ENCODE results near the gene TACC2.

Gene TACC2

DNA sequence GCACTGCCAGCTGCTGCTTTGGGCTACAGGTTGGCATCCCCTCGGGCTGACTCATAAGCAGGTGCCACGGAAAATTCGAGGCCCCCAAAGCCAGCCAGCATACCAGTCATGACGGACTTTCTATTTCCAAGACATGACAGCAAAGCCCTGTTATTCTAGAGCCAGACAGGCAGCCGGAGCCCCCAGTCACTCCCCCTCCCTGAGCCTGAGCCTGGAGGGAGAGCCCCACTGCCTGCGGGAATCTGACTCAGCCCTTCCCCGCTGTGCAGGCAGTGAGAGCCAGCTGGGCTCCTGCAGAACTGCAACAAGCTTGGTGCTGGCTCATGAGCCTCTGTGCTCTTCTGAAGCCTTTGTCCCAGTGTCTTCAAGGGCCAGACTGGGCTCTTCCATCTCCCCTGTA lies 297.9 kb downstream of the TACC2 start:
- no peak for DNase-seq

DNA sequence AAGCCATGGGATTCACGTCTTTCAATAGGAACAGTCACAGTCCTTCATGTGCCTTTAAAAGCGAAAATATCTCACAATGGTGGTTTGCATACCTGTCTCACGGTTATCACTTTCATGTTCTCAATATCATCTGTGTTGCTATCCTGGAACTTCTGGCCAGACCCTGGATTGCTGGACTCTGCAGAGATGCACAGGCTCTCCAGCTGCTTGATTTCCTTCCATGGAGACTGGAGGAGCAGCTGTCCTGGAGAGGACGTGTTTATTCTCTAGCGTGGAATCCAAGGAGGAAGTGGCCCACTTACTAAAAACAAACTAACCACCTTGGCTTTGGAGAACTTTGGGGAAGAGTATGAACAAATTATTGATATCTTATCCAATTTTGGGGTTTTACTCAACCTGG lies 298.6 kb downstream of the TACC2 start:
- no peak for DNase-seq

DNA sequence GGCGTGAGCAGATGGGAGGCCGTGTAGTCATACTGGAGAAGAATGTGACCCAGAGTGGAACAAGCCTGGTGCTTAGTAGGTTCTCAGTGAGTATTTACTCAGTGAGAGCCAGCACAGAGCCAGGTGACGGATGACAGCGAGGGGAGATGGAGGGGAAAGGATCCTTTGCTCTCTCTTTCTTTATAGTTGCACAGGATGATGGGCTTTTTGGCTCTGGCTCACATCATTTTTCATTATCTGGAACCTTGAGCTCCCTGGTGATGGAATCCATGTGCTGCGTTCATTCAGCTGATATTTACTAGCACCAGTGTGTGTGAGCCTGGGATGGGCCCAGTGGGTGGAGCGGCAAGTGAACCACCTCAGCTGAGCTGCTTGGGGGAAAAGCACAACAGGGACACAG lies 299.3 kb downstream of the TACC2 start:
- DNase-seq: no peak

DNA sequence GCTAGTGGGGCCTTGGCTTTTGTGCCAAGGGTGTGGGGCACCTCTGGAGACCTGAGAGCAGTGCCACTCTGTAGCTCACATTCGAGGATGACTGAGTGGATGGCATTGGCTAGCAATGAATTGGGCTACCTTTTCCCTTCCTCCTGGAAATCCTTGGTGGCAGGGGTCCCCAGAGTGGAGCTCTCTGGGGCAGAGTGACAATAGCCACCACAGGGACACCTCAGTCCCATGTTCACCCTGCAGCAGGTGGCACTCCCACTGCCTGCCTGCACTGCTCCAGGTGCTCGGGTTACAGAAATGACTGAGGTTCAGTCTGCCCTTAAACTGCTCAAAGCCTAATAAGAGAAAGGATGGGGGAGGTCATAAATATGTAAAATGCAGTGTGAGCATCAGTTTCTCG lies 300.0 kb downstream of the TACC2 start:
- DNase-seq: no peak

DNA sequence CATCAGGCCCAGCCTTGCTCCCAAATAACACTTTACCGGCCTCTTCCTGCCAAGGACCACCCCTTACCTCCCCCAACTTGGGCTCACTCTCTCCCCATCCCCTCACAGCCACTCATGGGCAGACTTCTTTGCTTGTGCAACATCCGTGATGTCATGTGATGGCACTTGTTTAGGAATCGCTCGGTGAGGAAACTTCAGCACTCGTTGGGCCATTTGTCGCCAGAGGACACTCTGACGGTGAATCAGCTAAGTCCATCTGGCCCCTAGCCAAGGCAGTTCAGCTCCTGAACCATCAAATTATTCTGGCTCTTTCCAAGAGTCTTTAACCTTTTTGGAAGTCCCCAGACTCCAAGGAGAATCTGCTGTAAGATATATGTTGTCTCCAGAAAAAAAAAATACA lies 301.4 kb downstream of the TACC2 start:
- no peak for DNase-seq

DNA sequence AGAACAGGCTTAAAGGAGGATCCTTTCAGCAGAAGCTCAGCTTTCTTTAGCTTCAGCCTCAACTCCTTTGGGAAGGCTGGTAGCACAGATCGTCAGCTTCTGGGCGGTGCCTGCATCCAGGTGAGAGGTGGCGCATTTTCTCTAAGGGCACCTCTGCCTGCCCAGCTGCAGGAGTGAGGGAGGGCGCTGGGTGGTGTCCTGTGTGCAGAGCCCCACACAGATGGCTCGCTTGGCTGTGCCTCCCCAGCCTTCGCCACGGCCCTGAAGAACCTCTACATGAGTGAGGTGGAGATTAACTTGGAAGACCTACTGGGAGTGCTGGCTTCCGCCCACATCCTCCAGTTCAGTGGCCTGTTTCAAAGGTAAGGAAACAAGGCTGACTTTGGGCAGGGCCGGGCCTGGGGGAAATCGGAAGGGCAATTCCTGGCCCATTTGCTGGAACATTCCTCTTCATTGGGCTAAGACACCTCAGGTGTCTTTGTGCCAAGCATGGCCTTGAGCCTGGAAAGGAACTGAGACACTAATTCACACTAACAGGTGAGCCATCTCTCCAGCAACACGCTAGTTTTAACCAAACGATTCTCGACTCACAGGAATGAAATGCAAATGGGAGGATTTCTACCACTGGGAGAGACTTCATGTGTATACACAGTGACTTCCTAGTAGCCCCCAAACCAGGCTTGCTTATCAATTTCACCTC lies 302.0 kb downstream of the TACC2 start:
- DNase-seq: no peak

DNA sequence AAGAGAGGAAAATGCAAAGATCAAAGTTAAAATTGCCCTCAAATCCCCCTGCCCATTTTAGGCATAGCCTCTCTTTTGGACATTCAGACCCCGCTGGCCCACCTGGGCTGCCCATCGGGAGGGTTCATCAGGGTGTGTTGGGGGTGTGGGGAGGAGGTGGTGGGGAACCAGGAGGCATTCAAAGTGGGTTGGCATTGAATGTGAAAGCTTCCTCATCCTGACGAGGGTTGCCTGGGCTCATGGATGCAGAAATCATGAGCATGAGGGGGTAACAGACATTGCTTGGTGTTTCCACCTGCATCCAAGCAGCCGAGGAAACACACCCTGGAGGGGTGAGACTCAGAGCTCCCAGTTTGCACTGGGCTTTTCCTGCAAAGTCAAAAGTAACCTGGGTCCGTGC lies 302.8 kb downstream of the TACC2 start:
- no peak for DNase-seq

DNA sequence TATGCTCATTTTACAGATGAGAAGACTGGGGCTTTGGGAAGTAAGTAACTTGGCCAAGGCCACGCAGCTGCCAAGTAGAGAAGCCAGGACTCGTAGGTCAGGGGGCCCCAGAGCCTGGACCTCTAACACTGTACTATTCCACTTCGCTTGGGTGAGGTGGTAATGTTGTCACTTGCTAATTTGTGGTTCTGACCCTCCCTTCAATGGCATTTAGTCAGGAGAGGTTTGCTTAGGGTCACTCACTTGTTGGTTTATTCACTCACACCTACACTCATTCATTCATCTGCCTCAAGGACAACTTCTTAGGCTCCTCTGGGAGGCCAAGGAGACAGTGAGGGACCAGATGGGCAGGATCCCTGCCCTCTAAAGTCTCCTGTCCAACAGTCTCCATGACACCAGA lies 303.4 kb downstream of the TACC2 start:
- DNase-seq: no peak

DNA sequence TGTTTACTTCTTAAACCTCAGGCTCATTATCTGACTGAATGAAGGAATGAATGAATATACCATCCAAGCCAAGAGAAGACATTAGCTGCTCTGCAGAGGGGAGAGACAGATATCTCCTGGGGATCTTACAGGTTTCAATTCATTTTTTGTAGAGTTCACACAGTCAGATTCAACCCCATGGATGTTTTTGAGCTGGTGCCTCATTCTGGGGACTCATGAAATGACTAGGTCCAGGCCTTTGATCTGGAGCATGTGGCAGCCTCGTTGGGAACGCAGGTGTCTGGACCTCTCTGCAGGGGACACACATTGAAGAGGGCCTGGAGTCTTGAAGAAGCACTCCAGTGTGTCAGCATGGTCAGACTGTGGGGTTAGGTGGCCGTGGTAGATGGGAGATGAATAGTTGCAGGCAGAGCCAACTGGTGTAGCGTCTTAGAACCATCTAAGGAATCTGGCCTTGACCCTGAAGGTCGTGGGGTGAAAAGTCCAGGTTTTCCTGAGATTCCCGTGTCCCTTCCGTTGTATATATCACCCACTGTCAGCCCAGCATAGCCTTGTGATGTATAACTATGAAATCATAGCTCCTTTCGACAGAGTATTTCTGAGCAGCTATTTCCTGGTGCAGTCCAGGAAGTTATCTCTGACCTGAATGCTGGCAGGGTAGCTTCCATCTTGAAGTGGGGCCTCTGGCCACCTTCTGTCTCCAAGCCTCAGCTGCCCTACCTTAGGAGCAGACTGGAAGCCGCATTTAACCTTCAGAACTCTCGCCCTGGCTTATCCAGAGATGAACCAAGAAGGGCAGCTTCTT lies 304.4 kb downstream of the TACC2 start:
- no peak for DNase-seq

DNA sequence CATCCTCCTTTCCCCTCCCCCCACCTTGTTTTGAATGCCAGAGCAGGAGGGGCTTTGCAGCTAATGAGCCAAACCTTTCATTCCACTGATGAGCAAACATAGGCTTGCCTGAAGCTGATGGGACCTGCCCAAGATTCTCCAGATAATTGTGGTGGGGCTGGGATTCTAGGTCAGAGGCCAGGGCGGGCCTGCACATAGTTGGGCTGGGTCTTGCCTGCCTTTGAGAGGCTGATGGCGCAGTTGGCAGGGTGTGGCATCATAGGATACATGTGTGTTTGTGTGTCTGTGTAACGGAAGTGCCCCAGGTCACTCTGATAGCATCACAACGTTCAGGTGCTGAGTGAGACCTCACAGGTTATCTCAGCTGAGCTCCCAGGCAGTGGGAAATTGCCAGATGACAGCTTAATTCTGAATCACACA lies 305.0 kb downstream of the TACC2 start:
- DNase-seq: no peak

DNA sequence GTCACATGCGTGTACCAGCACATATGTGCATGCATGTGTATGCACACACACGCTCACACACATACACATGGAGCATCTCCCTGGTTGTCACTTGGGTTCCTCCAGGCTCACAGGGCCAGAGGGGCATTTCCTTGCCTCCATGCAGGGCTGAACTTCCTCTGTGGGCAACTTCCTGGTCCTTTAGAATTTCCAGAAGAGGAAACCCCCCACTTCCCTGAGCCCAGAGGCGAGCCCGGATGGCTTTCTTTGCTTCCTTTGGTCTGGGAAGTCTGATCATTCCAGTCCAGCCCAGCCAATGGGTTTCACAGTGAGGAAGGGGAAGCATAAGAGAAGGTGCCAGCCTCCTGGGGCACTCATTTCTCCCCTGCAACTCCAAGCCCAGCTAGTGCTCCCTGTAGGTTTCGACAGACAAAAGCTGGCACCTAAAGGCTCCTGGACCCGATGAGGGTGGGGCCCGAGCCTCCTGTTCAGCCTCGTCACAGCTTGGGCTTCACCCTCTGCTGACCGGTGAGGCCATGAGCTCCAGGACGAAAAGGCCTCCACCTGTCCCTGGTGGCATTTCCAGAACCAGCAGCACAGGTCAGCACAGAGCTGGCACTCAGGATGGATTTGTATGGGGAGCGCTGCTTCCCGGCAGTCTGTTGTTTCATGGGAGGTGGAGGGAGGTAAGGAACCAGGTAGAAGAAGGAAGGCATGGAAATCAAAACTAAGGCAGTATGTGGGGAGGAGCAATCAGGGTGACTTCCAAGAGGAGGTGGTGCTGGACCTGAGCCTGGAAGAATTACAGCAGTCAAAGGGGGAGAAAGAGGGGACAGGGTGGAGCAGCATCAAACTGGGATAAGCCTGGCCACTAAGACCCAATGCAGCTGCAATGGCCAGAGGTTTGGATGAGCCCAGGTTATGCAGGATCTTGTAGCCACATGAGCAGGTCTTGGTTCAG lies 305.8 kb downstream of the TACC2 start:
- DNase-seq: no peak

DNA sequence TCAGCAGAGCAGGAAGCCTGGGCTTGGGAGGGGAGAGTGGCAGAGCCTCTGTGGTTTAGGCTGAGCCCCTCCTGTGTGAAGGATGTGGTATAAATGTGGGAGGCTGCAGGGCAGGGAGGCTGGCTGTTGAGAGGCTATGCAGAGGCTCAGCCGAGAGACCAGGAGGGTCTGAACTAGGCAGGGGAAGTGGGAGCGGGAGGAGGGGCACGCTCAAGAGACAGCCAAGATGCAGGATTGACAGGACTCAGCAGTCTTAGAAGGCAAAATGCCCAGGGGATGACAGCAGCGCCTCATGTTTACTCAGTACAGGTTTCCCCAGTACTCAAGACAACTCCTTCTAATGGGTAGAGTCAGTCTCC lies 306.5 kb downstream of the TACC2 start:
- DNase-seq: no peak

DNA sequence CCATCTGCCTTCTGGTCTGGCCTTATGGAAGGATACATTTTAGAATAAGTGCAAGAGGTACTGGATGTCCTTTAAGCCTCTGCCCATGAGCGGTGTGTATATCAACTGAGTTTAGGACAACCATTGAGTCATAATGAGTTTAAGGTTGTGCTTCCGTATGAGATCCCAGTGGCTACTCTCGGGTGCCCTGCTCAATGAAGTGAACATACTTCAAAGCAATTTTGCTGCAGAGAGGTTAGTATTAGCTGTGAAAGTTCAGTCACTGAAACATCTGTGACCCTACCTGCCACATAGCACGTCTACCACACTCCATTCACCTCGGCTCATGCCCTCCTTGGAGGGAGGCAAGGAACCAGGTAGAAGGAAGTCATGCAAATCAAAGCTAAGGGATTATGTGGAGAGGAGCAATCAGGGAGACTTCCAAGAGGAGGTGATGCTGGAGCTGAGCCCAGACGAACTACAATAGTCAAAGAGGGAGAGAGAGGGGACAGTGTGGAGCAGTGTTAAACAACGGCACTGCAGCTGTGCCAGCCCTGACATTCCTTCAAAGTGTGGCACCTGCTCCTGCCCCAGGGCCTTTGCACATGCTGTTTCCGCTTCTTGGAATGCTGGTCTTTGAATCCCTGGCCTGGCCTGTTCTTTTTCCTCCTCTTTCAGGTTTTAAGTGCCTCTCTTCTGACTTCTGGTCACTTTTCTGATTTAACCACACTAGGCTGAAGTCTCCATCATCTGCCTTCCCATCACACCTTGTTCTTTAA lies 307.6 kb downstream of the TACC2 start:
- DNase-seq: no peak

DNA sequence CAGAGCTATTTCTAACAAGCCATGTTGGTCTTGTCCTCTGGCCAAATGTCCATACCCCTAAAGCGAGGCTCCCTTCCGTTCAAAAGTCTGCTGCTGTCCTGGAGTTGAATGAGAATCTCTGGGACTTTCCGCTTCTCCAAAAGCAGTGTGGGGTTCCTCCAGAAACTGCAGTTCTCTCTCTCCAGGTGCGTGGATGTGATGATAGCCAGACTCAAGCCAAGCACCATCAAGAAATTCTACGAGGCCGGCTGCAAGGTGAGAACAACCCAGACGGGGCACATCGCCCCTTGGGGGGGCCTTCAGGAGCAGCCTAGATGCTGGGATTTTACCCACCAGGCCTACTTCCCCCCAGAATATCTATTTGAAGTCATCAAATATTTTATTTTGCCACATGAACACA lies 308.6 kb downstream of the TACC2 start:
- DNase-seq: no peak

DNA sequence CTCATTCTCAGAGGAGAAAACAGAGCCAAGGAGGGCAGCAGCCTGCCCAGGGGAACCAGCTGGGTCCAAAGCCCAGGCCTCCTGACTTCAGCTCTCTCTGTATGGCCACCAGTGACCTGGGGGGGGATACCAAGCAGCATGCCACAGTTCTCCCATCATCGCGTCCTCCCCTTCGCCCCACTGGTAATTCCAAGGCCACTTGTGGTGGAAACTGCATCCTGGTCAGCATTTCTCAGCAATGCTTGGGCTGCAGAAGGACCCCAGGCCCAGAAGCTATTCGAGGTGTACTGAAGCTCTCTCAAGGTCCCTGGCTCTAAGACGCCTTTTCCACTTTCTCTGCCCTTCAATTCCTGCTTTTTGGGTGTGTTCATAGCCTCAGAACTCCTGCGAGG lies 309.2 kb downstream of the TACC2 start:
- DNase-seq: no peak

DNA sequence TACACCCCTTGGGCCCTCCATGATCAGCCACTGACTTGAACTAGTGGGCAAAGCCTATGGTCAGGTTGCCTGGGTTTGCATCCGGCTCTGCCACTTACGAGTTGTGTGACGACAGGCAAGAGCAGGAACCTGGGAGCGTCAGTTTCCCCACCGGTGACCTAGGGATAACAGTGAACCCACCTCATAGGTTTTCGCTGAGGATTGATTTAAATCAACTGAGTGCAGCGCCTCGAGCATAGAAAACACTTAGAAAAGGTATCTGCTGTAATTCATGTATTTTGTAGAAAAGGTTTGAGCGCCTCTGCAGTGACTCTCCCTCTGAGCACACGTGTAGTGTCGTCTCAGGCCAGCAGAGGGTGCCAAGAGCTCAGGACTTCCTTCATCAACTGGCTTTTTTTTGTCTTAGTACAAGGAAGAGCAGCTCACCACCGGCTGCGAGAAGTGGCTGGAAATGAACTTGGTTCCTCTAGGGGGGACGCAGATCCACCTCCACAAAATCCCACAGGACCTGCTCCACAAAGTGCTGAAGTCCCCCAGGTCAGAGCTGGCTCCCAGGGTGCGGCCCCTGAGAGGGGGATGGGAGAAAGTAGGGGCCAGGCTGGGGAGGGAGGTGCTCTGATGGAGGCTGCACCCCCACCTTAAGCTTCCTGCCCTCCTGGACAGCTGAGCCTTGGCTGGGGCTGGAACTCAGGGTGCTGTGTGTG lies 309.8 kb downstream of the TACC2 start:
- DNase-seq: peak; percentile 48

DNA sequence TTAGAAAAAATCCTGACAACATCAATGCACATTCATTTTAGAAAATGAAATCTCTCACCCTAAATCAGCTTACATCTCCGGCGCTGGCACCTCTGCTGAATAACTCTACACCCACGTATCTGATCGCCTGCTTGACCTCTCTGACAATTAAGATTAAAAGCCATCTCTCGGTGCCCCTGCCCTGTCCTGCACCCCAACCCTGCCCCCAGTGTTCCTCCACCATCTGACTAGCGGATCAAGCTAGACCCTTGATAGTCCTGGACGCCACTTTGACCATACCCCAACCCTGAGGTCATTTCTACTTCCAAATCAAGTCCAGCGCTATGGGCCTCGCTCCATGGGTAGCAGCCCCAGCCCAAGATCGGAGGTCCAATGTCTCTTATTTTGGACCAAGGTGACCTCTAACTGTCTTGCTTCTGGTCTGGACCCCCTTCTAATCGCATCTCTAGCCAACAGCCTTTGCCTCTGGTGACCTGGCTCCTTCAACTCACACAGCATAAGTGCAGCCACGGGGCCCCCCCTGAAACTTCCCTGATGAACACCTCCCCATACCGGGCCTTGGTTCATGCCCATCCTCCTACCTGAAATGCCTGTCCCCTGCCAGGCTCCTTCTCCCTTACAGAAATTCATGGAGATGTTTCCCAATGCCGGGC lies 310.6 kb downstream of the TACC2 start:
- no peak for DNase-seq

DNA sequence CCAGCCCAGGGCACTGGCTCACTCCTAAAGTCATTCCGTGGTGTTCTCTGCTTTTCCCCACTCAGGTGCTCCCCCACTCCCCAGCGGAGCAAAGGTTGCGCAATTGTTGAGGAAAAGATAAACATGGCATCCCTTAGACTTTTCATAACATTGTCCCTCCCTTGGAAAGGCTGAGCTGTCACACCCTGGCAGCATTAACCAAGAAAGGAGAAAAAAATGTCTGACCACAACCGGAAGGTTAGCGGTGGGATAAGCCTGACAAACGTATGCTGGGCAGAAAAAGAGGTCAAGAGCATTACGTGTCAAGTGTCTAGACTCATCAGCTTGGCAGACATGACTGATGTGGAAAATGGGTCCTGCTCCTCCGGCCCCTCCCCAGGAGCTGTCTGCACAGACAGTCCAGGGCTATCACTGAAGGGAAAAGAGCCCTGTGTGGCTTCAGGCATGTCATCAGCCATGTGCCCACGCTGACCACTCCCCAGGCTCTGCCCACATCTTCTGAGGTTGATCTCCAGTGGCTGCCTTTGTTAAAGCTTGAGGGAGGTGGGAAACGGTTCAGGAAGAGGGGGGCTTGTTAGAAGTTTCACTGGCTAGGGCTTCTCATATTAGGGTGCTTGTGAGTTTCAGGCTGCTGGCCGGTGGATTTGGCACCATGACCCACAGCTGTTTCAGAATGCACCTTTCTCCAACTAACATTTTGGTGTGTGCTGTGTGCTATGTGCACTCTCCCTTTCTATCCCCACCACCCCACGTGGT lies 312.3 kb downstream of the TACC2 start:
- no peak for DNase-seq

DNA sequence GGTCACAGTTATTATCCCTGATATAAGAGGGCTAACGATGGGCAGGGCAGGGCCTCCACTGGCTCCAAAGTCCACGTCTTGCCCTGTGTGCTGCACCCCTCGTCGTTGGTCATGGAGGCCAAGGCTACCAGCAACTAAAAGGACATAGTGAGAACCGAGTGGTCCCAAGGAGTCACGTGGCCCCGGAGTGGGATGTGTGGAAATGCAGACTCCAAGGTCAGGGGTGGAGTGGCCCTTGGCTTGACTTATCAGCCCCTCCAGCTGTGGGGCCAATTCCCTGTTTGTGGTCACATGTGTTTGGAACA lies 312.8 kb downstream of the TACC2 start:
- no peak for DNase-seq

DNA sequence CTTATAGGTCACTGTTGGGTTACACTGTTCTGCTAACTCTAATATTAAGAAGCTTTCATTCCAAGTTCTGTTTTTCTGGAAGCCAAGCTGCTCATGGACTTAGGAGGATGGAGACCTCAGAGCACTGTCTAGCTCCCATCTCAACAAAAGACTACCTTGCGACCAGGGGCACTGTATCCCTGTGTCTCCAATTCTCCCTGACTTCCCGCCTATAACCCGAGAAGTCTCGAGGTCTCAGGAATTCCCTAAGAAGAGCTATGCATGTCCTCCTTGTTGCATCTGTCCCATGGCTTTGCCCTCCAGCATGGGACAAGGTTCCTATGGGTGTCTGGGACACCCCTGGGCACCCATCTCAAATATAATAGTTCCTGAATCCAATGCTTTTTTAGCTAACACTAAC lies 313.4 kb downstream of the TACC2 start:
- no peak for DNase-seq

Data from NCI-H1694 (cell line).